HG03432 (cell line): ENCODE measurements around the gene PCGF3.
"Not testable (repeated sequence)": the region's sequence is repeated elsewhere in the genome, so short reads cannot be mapped to it uniquely, and the experiment has no call there.

Experiments used
- ATAC-seq: cut with Tn5 transposase; IDR thresholded peaks from one replicate; pipeline ENCODE4 v1.9.1; 2021; ENCODE audit warnings: mild to moderate bottlenecking, moderate library complexity; ENCODE audit not compliant: unreplicated experiment

PCGF3 gene

GRCh38 chr4:681736-682451, 23.7 kb upstream of the PCGF3 start:
- no peak for ATAC-seq

GRCh38 chr4:682490-683172, 23.0 kb upstream of the PCGF3 start:
- ATAC-seq, result no peak

GRCh38 chr4:683247-683897, 22.3 kb upstream of the PCGF3 start:
- ATAC-seq, result no peak

GRCh38 chr4:683982-684622, 21.5 kb upstream of the PCGF3 start:
- no peak for ATAC-seq

- ATAC-seq, result no peak
Measured at GRCh38 chr4:684623-685327, 20.9 kb upstream of the PCGF3 start.

- no peak for ATAC-seq
Measured at GRCh38 chr4:685679-686412, 19.8 kb upstream of the PCGF3 start.

GRCh38 chr4:686413-687040, 19.1 kb upstream of the PCGF3 start:
- ATAC-seq, result no peak

GRCh38 chr4:687048-687970, 18.3 kb upstream of the PCGF3 start:
- no peak for ATAC-seq

GRCh38 chr4:687971-688853, 17.4 kb upstream of the PCGF3 start:
- no peak for ATAC-seq

- ATAC-seq, result no peak
Measured at GRCh38 chr4:688854-689681, 16.6 kb upstream of the PCGF3 start, which contains the start of gene SLC49A3. TSS of gene SLC49A3 (minus strand) at chr4:689151. CDS start at chr4:689127, 24 bp downstream.

- no peak for ATAC-seq
Measured at GRCh38 chr4:689723-690122, 15.9 kb upstream of the PCGF3 start.

- ATAC-seq, result no peak
Measured at GRCh38 chr4:692771-693554, 12.7 kb upstream of the PCGF3 start.

- not testable (repeated sequence) for ATAC-seq
Measured at GRCh38 chr4:694341-694940, 11.2 kb upstream of the PCGF3 start.

- ATAC-seq, result peak; percentile 4
Measured at GRCh38 chr4:699816-700580, 5.6 kb upstream of the PCGF3 start.
